Measurements from ENCODE around the gene DIP2C.
"Not testable (repeated sequence)": the region's sequence is repeated elsewhere in the genome, so short reads cannot be mapped to it uniquely, and the experiment has no call there.

DIP2C gene

DNA sequence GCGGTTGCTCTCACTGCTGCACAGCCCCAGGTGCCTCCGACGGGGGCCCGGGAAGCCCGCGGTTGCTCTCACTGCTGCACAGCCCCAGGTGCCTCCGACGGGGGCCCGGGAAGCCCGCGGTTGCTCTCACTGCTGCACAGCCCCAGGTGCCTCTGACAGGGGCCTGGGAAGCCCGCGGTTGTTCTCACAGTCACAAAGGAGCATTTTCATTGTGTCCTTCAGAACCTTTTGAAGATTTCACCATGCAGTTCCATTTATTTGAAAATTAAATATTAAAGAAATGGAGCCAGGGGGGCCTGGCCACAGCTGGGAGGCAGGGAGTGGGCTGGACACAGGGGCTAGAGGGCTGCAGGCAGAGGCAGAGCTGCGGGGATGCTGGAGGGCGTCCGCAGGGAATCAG, 321.4 kb downstream of the DIP2C start:
- H3K9me3 Mint-ChIP-seq; H3K27me3 Mint-ChIP-seq; H3K27ac Mint-ChIP-seq; H3K36me3 Mint-ChIP-seq (ENCODE audit: low read depth); H3K4me1 Mint-ChIP-seq (ENCODE audit: low read depth); H3K4me3 Mint-ChIP-seq; DNase-seq: not testable (repeated sequence)

DNA sequence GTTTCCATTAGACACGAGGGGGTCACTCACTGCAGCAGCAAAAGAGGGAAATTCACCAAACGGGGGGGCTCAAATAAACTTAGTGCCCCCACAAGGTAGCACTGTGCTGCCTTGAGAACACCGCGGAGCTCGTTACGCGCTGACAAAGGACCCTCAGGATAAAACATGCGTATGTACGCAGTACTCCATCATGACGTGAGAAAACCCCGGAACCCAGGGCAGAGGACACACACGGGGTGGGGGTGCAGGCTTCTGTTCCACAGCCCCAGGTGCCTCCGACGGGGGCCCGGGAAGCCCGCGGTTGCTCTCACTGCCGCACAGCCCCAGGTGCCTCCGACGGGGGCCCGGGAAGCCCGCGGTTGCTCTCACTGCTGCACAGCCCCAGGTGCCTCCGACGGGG, 321.8 kb downstream of the DIP2C start:
- no peak for DNase-seq

DNA sequence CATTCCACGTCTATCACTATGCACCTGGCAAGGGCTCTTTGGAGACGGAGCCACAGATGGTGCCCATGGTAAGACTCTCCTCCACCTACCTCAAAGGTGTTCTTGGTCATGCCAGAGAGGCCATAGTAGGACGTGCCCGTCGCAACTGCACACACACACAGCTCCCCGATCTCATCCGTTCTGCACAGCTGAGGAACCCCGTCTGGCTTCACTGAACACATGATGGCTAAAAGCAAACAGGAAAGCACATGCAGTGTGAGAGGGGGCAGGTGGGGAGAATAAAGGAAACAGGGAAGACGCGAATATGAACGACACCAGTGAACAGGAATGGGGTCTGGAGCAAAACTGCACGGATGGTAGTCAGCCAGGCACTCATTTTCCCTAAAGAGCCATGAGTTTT, 323.3 kb downstream of the DIP2C start:
- H3K36me3 Mint-ChIP-seq (ENCODE audit: low read depth), result peaks cover 3% of the 10 kb centered on the region
- no peaks in the 10 kb centered on the region for H3K9me3 Mint-ChIP-seq
- H3K27me3 Mint-ChIP-seq, result no peaks in the 10 kb centered on the region
- H3K4me3 Mint-ChIP-seq, result no peak overlapping the region
- H3K27ac Mint-ChIP-seq, result no peak overlapping the region
- DNase-seq, result no peak
- no peaks in the 10 kb centered on the region for H3K4me1 Mint-ChIP-seq (ENCODE audit: low read depth)

More for the DNA sequence above, 321.8 kb downstream of the DIP2C start:
- Mint-ChIP-seq H3K27me3 (no peaks in the 10 kb centered on the region), H3K27ac (no peak overlapping the region), H3K9me3 (no peaks in the 10 kb centered on the region), H3K4me1 (ENCODE audit: low read depth) (no peaks in the 10 kb centered on the region), H3K4me3 (no peak overlapping the region), H3K36me3 (ENCODE audit: low read depth) (peaks cover 3% of the 10 kb centered on the region)

DNA sequence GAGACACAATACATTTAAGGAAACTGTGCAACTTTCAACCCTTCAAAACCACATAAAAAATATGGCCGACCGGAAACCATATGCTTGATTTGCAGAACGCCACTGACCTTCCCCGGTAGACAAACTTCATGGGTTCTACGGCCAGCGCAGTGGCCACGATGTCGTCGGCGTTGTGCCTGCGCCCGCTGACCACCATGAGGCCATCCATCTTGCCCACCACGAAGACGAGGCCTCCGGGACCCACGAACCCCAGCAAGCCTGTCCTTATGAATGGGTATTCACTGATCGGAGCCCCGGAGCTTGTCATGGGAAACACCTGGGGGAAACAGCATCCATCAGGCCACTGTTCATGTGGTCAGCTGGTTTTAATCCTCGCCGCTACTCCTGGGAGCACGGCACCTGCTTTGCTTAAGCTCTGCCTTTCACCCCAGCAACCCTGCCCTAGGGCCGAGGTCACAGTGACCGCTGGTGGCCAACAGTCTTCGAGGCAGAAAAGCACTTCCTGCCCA, 325.1 kb downstream of the DIP2C start:
- H3K4me3 Mint-ChIP-seq, result no peak overlapping the region
- H3K4me1 Mint-ChIP-seq (ENCODE audit: low read depth), result no peaks in the 10 kb centered on the region
- no peak overlapping the region for H3K27ac Mint-ChIP-seq
- peaks cover 3% of the 10 kb centered on the region for H3K36me3 Mint-ChIP-seq (ENCODE audit: low read depth)
- no peaks in the 10 kb centered on the region for H3K9me3 Mint-ChIP-seq
- no peaks in the 10 kb centered on the region for H3K27me3 Mint-ChIP-seq
- no peak for DNase-seq

DNA sequence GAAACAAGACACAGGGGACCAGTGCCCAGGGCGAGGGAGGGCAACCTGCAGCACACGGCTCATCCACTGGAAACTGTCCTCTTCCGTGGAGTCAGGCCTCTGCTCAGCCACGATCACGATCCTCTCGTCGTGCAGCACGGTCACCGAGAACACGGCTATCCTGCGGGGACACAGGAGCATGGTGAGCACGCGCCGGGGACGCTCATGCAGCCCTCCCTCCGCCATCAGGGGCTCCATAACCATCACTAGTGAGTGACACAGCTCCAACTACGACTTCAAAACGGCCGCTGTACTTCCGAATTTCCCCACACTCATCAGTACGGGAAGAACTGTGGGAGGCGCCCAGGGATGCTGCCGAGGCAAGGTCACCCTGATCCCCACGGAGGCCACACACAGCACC, 326.3 kb downstream of the DIP2C start:
- DNase-seq, result no peak
- Mint-ChIP-seq H3K27me3 (no peaks in the 10 kb centered on the region), H3K9me3 (no peaks in the 10 kb centered on the region), H3K4me1 (ENCODE audit: low read depth) (no peaks in the 10 kb centered on the region), H3K36me3 (ENCODE audit: low read depth) (peaks cover 3% of the 10 kb centered on the region), H3K27ac (no peak overlapping the region), H3K4me3 (no peak overlapping the region)

DNA sequence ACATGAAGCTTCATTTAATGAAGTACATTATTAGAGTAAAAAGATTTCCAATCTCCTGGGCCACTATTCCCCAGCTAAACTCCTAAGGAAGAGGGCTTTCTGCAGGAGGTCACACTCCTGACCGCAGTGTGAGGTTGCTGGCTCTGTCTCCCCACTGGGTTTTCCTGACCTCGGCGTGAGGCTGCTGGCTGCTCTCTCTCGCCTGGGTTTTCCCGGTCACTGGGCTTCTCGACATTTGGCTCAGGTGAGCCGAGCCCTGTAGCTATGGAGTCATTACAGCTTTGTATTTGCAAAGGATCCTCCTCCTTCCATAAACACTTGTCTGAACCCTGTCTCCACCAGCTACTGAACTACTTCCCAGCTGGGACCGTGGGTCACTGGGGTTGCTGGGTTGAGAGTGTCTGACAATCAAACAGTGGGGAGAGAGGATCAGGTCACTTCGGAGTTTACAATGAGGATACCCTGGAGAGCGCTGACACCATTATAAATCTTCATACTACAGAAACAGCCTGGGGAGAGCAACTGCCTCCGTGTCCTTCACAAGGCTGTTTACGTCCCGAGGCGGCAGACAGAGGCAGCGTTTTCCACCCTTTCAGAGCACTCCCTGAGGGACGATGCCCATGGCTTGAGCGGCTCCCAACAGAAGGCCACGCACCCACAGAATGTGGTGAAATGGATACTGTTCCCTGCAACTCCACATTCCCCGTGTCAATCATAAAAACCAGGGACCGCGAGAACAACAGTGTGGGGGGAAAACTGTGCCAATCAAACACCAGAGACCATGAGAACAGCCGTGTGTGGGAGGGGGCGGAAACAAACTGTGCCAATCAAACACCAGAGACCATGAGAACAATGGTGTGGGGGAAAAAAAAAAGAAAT, 328.0 kb downstream of the DIP2C start:
- Mint-ChIP-seq H3K36me3 (ENCODE audit: low read depth) (no peaks in the 10 kb centered on the region), H3K27me3 (no peaks in the 10 kb centered on the region), H3K4me1 (ENCODE audit: low read depth) (no peaks in the 10 kb centered on the region), H3K9me3 (no peaks in the 10 kb centered on the region), H3K4me3 (no peak overlapping the region), H3K27ac (no peak overlapping the region)
- no peak for DNase-seq

DNA sequence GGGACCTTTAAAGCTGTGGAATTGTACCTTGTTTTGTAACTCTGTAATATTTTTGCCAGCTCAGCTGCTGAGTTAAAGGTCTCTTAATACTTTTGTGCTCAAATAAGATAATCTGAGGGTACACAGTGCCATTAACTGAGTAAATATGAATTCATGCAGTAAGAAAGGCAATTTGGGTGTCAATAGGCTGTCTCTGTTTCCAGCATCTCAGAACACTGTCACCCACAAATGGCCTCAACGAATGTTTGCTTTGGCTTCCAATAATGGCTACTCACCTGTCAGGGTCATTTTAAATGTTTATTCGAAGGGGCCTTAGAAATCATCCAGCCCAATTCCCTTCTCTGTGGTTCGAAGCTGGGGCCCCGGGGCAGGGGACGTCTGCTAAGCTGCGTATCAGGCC, 328.8 kb downstream of the DIP2C start:
- no peak for DNase-seq
- Mint-ChIP-seq H3K4me1 (ENCODE audit: low read depth) (no peaks in the 10 kb centered on the region), H3K27ac (no peak overlapping the region), H3K27me3 (no peaks in the 10 kb centered on the region), H3K36me3 (ENCODE audit: low read depth) (no peaks in the 10 kb centered on the region), H3K9me3 (no peaks in the 10 kb centered on the region), H3K4me3 (no peak overlapping the region)

DNA sequence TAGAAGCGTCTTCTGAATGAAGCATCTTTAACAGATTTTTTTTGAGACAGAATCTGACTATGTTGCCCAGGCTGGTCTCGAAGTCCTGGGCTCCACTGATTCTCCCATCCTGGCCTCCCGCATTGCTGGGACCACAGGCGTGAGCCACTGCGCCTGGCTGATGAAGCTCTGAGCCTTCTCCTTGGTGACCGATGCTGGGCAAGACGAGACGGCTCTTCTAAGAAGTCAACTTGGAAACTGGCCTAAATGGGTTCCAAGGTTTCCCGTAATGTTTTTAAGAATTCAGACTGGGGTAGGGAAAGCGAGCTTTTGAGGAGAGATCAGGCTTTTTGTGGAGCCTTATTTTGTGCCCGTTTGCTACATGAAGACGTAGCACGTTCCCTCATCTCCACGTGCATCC, 329.7 kb downstream of the DIP2C start:
- no peaks in the 10 kb centered on the region for H3K36me3 Mint-ChIP-seq (ENCODE audit: low read depth)
- H3K27ac Mint-ChIP-seq, result no peak overlapping the region
- no peak overlapping the region for H3K4me3 Mint-ChIP-seq
- H3K9me3 Mint-ChIP-seq, result no peaks in the 10 kb centered on the region
- H3K4me1 Mint-ChIP-seq (ENCODE audit: low read depth), result no peaks in the 10 kb centered on the region
- H3K27me3 Mint-ChIP-seq, result no peaks in the 10 kb centered on the region
- no peak for DNase-seq

DNA sequence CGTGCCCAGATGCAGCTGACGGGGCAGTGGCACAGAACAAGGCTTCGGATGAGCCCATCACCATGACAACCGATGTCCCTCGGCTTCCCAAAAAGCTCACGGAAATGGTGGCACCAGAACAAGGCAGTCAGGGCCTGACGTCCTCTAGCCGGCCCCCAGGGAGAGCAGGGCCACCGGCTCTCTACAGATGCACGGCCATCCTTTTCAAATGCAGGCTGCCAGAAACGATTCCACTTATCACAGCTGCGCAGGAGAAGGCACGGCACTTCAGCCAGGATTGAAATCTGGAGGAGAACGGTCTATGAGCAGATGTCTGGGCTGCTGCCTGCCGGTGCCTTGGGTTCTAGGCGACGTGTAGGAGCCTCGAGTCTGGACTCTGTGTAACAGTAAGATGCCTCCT, 330.4 kb downstream of the DIP2C start:
- Mint-ChIP-seq H3K27ac (no peak overlapping the region), H3K27me3 (no peaks in the 10 kb centered on the region), H3K36me3 (ENCODE audit: low read depth) (no peaks in the 10 kb centered on the region), H3K9me3 (no peaks in the 10 kb centered on the region), H3K4me3 (no peak overlapping the region), H3K4me1 (ENCODE audit: low read depth) (no peaks in the 10 kb centered on the region)
- DNase-seq, result no peak

DNA sequence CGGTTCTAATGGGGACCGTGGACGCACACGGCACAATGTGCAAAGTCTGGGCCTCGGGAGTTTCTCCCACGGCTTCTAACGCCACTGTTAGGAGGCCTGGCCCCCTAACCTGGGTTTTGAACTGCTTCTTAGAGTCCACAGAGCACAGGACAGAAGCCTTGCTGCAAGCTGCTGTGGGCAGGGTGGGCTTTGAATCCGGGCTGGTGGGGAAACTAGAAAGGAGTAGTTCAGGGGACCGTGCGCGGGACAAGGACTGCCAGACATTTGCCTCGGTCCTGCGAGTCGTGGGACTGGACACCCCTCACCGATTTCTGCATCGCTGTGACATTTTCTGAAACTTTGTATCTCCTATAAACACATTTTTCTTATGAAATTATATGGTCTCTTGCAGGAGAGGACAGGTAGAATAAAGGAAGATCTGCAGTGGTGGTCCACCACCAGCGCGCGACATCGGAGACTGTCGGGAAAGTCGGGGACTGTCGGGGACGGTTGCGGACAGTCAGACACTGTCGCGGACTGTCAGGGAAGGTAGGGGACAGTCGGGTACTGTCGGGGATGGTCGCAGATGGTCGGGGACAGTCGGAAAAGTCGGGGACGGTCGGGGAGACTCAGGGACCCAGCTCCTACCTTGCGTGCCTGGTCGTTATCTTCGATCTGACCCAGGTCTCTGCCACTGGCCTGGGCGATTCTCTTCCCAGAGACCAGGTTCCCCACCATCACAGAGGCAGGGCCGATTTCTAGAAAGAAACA, 332.1 kb downstream of the DIP2C start:
- H3K27ac Mint-ChIP-seq, result no peak overlapping the region
- DNase-seq, result no peak
- no peaks in the 10 kb centered on the region for H3K27me3 Mint-ChIP-seq
- no peaks in the 10 kb centered on the region for H3K36me3 Mint-ChIP-seq (ENCODE audit: low read depth)
- peaks cover 6% of the 10 kb centered on the region for H3K4me1 Mint-ChIP-seq (ENCODE audit: low read depth)
- H3K9me3 Mint-ChIP-seq, result no peaks in the 10 kb centered on the region
- no peak overlapping the region for H3K4me3 Mint-ChIP-seq

DNA sequence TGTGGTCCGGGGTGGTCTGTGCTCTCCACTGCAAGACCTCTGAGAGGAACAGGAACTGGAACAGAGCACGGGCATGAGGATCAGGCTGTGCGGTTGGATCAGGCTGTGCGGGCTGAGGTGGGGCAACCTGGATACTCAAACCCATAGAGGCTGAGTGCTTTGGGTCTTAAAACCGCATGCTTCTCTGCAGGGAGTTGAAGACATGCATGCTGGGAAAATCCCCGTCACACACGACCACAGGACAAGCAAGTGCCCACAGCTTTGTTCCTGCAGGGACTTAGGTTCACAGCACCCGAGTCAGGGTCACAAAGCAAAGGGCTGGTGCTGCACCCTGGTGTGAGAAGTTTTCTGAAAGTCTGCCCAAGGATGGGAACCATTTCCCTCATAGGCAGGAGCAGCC, 333.0 kb downstream of the DIP2C start:
- H3K4me1 Mint-ChIP-seq (ENCODE audit: low read depth), result peaks cover 15% of the 10 kb centered on the region
- H3K36me3 Mint-ChIP-seq (ENCODE audit: low read depth), result no peaks in the 10 kb centered on the region
- no peaks in the 10 kb centered on the region for H3K27me3 Mint-ChIP-seq
- no peaks in the 10 kb centered on the region for H3K9me3 Mint-ChIP-seq
- H3K4me3 Mint-ChIP-seq, result no peak overlapping the region
- DNase-seq, result no peak
- H3K27ac Mint-ChIP-seq, result no peak overlapping the region

DNA sequence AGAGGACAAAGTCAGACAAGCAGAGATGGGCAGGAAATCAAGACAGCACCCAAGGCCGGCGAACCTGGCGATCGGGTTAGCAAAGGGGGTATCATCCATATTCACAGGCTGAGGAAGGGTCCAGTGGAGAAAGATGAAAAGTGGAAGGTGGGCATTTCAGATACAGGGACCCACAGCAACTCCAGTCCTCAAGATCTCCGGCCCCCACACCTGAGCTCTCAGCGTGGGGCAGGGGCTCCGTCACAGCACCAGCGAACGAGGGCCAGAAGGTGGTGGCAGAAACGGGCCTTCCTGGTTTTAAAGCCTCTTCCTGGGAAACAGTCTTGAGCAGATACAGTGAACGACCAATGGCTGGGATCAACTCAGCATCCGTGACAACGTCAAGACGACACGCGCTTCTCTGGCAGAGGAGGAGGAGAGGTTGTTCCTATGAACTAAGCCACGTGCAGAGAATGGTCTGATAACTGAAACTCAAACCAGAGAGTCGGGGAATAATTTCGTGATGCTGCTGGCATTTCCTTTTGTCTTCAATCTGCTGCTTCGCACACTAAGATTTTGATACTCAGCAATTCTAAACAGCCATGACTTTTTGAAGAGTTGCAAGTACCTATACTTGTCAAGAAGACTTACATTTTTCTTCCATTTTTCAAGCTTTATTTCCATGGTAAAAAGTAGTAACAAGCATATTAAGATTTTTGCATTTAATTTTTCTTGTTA, 334.4 kb downstream of the DIP2C start:
- DNase-seq, result no peak

DNA sequence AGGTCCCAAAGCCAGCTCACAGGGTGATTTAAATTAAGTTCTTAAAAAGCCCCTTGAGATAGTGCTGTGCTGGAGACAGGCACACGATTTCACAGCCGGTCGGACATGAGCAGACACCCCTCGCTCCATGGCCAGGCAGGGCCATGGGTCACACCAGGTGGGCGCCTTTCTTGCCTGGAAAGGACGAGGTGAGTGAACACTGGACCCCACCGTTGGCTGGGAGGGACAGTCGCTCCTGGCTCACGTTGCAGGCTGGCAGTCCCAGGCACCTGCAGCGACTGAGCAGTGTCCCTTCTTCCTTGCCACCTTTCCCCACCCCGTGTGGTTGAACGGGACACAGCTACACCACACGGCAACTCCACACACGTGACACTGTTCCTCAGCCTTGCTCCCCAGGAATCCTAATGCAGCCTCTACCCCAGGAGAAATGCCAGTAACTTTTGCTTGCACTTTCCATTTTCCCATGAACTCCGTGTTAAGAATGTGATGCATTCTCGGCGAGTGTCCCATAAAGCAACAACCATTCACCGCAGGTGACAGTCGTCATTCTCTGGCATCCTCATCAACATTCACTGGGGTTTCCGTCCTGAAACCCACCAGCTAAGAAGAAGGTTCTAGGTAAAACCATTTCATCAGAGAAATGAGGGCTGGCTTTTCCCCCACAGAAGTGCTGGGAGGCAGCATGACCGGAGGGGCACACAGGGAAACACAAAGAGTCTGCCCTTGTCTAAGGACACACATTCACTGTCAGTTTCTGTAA, 336.8 kb downstream of the DIP2C start:
- H3K4me1 Mint-ChIP-seq (ENCODE audit: low read depth), result peaks cover 23% of the 10 kb centered on the region
- peak overlapping the region; percentile 18 for H3K27ac Mint-ChIP-seq
- no peaks in the 10 kb centered on the region for H3K27me3 Mint-ChIP-seq
- DNase-seq, result no peak
- H3K9me3 Mint-ChIP-seq, result no peaks in the 10 kb centered on the region
- H3K36me3 Mint-ChIP-seq (ENCODE audit: low read depth), result peaks cover 3% of the 10 kb centered on the region
- H3K4me3 Mint-ChIP-seq, result no peak overlapping the region

More for the DNA sequence above, 334.4 kb downstream of the DIP2C start:
- Mint-ChIP-seq H3K9me3 (no peaks in the 10 kb centered on the region), H3K4me3 (no peak overlapping the region), H3K27me3 (no peaks in the 10 kb centered on the region), H3K27ac (no peak overlapping the region), H3K4me1 (ENCODE audit: low read depth) (peaks cover 23% of the 10 kb centered on the region), H3K36me3 (ENCODE audit: low read depth) (no peaks in the 10 kb centered on the region)

DNA sequence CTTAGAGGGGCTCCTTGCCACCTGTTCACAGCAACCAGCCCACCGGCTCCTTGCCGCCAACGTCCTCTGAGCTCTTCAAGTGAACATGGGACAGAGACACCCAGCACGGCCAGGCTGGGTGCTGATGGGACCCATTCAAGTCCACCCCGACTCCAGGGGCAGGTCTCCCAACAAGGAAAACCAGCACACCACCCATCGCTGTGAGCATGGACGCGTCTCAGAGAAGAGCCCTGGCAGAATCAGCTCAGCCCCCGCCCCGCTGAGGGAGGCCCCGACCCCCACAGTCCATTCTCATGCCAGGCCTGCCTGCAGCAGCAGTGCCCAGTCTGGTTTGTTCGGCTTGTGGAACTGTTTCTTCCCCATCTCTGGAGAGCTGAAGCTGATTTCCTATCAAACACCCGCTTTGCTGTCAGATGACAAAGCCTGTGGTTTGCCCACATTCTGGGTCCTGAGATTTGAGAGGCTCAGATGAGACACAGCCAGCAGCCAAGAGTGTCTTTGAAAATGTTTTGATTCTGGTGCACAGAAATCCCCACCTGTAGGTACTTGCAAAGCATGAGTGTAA, 337.6 kb downstream of the DIP2C start:
- no peak overlapping the region for H3K4me3 Mint-ChIP-seq
- peak overlapping the region; percentile 14 for H3K27ac Mint-ChIP-seq

More for the DNA sequence above, 337.6 kb downstream of the DIP2C start:
- Mint-ChIP-seq H3K9me3 (no peaks in the 10 kb centered on the region), H3K36me3 (ENCODE audit: low read depth) (peaks cover 3% of the 10 kb centered on the region), H3K4me1 (ENCODE audit: low read depth) (peaks cover 23% of the 10 kb centered on the region), H3K27me3 (no peaks in the 10 kb centered on the region)
- DNase-seq, result peak; percentile 36

Data from activated T-cell treated with anti-CD3 and anti-CD28 coated beads, Interleukin-2, amount 50 U/mL, for 24 hours (primary cell).